ACHN (cell line): ENCODE data around the gene CDC42BPB.
"Not testable (repeated sequence)": the region's sequence is repeated elsewhere in the genome, so short reads cannot be mapped to it uniquely, and the experiment has no call there.

Experiments used
- DNase-seq: peaks from one replicate; pipeline ENCODE4 v3.0.0-alpha.2; 2015
- in situ Hi-C: cut with HindIII; loops from 2 replicates; pipeline ENCODE4 v1.10.0; 2017; ENCODE audit warnings: low sequenced_read_pairs, low pct_ligation_motif_present, low pct_unique_long_range_greater_than_20kb

CDC42BPB gene

DNA sequence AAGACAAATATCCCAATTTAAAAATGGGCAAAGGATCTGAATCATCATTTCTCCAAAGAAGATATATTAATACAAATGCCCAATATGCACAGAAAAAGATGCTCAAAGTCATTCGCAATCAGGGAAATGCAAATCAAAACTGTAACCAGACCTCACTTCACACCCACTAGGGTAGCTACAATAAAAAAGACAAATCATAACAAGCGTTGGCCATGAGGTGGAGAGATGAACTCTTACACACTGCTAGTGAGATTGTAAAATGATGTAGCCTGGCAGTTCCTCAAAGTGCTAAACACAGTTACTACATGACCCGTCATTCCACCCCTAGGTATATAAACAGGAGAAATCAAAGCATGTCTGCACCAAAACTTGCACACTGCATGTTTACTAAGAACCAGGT, 30.4 kb downstream of the CDC42BPB start:
- in situ Hi-C loops: no loop called here
- DNase-seq: no peak

DNA sequence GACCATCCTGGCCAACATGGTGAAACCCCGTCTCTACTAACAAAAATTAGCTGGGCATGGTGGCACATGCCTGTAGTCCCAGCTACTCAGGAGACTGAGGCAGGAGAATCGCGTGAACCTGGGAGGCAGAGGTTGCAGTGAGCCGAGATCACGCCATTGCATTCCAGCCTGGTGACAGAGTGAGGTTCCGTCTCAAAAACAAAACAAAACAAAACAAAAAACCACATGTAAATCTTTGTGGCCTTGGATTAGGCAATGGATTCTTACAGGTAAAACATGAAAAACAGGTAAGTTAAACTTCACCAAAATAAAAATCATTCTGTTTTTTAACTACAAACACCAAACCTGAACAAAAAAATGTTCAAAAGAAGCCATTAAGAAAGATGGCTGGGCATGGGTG, 31.2 kb downstream of the CDC42BPB start:
- in situ Hi-C loops, DNase-seq: not testable (repeated sequence)

DNA sequence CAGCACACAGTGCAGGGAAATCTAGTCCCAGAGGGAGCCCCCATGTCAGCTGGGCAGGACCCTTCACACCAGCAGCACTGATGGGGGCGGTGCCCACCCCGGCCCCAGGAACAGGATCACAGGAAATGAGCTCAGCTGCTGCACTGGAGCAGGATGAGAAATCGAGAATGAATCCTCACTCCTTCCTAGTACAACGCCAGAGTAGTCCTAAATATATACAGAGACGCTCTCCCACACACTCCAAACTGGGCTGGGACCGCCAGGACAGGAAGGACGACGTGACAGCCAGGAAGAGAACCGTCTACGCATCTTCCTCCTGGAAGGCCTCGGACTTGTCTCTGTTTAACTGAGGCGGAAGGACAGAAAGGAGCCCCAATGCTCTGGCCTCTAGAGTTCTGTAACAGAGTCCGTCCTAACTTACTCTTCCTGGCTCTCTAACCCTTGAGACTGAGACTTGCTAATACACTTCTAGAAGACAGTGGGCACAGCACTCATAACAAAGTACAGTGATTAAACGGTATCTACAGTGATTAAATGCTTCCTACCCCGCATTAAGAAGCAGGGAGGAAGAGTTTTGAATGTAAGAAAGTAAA, 33.4 kb downstream of the CDC42BPB start:
- in situ Hi-C loops: no loop called here
- no peak for DNase-seq

DNA sequence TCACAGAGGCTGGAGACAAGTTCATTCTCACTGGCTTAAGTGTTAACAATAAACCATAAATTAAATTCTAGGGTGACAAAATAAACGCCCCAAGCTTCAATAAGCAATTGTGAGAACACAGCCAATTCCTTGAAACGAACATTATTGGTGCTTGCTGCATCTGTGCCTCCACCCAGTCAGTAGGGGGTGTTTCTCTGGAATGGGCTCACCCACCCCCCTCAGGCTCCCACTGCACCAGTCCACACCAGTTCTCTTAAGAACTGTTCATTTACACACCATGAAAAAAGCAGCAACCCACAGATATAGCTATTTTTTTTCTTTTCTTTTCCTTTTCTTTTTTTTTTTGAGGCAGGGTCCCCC, 34.7 kb downstream of the CDC42BPB start:
- in situ Hi-C loops: no loop called here
- no peak for DNase-seq

DNA sequence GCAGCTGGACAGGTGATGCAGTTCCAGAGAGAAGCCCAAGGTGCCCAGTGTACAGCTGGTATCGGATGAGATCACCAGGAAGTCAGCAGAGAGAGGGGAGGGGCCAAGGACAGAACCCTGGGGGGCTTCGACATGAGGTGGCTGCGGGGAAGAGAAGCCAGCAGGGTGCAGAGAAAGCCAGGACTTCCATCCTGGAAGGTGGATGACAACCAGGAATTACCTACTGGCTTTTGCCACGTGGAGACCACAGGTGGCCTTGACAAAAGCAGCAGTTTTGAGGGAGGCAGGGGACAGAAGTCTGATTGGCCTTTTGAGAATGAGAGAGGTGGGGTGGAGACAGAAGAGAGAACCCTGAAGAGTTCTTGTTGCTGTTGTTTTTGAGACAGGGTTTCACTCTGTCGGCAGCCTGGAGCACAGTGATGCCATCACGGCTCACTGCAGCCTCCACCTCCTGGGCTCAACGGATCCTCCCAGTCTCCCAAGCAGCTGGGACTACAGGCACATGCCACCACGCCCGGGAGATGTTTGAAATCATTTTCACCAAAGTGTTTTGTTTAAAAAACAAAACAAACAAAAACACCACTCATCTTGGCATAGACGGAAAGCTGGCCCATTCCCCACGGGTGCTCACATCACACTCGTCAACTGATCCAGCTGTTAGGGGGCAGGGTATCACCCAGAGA, 35.2 kb downstream of the CDC42BPB start:
- no peak for DNase-seq
- in situ Hi-C loops: no loop called here

DNA sequence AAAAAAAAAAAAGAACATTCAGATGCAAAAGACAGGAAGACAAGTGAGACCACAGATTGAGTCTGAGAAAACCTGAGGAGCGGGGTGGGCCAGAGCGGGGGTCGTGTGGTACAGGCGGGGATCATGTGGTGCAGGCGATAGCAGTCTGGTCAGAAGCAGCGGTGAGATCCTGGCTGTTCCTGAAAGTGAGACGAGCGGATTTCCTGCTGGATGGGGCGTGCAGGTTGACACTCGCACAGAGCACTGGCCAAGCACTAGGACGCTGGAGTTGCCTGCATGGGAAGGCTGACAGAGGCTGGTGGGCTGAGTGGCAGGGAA, 35.7 kb downstream of the CDC42BPB start:
- in situ Hi-C loops: no loop called here

DNA sequence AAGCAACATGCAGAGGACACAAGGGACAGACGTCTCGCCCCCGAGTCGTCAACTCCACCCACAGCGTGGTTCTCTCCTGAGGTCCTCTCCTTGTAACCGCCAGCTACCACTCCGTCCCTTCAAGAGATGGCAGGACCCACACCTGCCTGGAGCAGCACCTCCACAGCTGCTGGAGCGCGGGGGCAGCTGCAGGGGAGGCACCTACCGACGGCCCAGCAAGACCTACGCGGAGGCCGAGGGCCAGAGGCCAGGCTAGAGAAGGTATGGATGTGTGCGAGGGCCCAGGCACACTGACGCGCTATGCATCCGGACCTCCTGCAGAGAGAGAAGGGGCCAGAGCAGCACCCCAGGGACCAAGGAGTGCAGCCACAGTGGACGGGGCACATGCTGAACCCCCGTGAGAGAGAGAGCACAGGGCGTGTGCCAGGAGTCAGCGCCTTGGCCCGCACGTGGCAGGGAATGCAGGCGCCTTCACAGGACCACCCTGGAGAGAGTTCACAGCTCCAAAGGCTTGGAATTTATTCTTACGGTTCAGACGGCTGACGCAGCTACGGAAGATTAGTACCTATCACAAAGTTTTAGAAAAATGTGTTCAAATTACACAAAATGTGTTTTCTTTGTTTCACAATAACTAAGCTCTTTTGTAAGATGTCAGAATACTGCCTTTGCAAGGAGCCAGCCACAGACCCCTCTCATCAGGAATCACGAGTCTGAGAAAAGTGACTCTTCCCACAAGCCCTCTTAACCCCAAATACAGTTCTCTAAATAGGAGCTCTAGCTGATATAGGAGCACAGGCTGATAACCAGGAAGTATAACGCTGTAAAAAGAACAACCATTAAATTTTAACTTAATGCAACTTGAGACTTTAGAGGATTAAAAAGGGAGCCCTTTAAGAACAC, 36.8 kb downstream of the CDC42BPB start:
- in situ Hi-C loops: no loop called here
- no peak for DNase-seq

More for the DNA sequence above, 35.7 kb downstream of the CDC42BPB start:
- no peak for DNase-seq

DNA sequence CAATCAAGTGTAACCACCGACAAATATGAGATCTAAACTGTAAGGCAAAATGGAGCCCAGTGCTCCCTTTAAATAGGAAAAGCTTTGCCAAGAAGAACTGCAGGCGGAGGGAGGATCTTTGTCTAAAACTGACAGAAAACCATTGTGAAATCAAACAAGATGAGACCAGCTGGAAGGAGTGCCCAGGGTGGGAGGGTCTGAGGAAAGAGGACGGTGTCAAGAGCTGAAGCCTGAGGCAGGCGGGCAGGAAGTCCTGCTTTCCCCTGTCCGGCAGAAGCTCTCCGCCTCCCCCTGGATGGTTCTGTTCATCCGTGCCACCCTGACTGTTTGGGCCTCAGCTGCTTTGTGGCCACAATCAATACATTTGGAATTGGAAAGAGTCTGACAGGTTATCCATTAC, 37.5 kb downstream of the CDC42BPB start:
- in situ Hi-C loops: no loop called here
- no peak for DNase-seq

DNA sequence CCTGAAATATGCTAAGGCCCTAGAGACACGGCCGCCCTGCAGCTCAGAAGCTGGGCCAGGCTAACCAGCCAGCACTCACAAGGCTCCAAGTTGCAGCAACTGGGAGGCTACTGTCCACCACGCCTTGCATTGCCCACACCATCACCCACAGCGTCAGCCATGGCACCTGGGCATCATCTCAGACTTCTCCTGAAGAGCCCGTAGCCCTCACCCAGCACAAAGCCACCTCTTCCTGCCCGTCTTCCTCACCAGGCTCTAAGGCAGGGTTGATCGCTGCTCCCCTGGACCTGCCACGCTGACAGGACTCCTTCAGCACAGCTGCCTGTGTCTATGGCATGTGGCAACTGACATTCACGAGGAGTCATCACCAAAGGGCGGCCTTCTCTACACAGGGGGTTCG, 38.1 kb downstream of the CDC42BPB start:
- DNase-seq: no peak
- in situ Hi-C loops: no loop called here

DNA sequence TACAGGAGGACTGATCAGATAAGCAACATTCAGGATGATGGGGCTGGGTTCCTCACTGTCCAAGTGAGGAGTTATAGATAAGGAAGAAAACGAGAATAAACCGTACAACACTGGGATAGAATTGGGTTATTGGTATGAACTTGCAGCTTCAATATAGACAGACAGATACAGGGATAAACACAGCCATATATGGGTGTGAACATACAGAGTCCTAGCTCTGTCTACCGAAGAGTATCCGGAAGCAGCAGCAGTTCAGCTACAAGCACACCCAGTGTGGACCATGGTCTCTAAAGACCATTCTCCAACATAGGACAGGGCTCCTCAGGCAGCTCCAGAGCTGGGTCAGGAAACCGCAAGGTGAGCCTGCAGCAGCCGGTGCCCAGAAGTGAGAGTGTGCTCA, 40.8 kb downstream of the CDC42BPB start:
- in situ Hi-C loops: no loop called here
- DNase-seq: no peak

DNA sequence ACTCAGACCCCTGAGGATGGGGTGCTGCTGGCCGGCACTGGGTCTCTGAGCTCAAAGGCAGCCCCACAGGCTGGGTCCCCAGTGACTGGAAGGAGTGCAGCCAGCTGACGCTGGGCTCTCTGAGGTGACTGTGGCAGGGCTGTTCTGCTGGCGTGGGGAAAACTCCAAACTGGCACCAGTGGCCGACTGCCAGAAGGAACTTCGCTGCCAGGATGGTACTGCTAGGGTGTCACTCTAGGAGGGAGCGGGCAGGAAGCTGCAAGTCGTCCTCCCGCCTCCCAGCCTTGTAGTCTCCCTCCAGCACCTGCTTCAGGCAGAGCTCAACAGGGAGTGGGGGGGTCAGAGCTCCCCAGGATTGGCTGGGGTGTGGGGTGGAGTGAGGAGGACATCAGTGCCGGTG, 41.3 kb downstream of the CDC42BPB start:
- no peak for DNase-seq
- in situ Hi-C loops: no loop called here

DNA sequence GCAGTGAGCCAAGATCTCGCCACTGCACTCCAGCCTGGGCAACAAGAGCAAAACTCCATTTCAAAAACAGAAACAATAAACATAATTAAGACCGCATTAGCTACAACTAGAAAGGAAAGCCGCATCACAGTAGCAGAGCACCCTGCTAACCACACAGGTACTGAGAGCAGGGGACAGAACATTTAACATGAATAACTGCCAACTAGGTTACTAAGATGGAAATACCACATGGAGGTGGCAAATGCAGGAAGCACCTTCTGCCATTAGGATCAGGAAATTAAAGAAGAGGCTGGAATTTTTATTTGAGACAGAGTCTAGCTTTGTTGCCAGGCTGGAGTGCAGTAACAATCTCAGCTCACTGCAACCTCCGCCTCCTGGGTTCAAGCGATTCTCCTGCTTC, 41.9 kb downstream of the CDC42BPB start:
- in situ Hi-C loops: no loop called here

DNA sequence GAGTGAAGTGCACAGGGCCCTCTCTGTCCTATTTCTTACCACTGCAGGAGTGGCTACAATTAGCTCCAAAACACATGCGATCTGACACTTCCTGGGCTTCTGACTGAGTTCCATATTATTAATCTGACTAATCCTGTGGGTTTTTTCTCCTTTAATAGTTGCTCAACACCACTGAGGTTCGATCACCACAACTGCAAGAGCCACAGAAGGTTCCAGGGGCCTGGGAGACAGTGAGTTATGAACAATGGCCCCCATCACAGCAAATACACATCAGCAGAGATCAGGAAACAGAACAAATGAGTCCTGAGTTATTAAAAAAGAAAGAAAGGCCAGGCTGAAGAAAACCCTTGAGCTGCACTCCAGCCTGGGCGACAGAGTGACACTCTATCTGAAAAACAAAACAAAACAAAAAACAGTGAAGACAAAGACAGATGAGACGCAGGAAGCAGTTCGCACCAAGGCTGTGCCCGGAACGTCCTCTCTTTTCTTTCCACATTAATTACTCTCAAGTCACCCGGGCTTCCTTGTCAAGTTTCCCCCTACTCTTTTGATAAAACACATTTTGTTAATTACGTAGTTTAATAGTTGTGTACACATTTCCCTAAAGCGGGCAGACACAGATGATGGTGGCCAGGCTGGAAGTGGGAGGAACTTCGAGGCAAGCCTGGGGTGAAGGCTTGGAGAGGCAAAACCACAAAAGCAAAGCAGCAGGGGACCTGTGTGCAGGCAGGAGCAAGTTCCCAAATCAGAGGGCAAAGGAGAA, 42.7 kb downstream of the CDC42BPB start:
- in situ Hi-C loops: no loop called here
- no peak for DNase-seq

More for the DNA sequence above, 41.9 kb downstream of the CDC42BPB start:
- DNase-seq: no peak

DNA sequence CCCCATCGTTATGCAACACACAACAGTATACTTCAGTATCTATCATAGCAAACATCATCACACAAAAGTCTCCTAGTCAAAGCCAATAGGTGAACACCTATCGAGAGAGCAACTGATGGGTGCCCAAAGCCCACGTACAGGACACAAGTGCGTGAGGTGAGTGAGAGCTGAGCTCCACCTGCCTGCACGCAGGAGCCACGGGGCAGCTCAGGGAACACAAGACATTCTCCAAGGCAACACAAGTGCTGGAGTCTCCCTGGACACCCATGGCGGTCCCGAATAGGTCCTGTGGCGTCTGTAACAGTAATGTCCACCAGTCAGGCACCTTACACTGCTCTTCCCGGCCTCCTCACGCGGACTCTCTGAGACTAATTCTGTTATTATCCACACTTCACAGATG, 44.3 kb downstream of the CDC42BPB start:
- DNase-seq: no peak
- in situ Hi-C loops: no loop called here

DNA sequence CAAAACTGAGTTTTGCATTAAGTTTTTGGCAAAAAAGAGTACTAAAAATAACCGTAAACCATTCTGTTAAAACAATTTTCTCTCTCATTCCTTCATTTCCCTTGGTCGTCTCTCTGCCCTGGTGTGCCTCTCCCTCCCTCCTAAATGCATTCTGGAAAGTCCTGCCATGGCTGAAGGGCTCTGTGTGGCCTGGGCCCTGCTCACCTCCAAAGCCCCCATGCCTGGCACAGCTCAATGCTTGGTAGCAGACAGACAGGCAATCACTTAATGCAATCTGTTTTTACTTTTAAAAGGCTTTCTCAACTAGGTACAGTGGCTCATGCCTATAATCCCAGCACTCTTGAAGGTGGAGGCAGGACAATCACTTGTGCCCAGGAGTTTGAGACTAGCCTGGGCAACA, 47.8 kb downstream of the CDC42BPB start:
- DNase-seq: no peak
- in situ Hi-C loops: no loop called here

DNA sequence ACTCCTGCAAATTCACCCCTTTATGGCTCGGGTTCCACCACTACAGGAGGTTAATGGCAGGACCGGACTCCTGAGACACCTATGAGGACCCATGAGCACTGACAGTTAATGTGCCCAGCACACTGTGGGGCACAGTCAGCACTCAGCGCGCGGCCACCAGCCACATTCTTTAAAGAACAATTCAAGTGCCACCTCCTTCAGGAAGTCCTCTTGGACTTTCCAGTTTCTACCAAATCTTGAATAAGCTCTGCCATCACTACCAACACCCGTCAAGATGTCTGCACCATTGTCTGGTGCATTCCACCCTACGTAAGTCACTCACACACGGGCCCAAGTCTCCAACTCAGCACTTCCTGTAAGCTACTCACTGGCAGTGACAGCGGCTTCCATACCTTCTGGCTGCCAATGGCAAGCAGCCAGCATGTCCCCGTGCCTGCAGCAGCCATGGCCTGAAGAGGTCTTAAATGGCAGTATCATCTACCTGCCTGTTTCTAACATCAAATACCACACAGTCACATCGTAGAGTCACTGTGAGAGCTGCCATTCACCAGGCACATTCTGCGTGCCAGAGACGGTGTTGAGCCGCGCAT, 48.5 kb downstream of the CDC42BPB start:
- in situ Hi-C loops: no loop called here
- no peak for DNase-seq

DNA sequence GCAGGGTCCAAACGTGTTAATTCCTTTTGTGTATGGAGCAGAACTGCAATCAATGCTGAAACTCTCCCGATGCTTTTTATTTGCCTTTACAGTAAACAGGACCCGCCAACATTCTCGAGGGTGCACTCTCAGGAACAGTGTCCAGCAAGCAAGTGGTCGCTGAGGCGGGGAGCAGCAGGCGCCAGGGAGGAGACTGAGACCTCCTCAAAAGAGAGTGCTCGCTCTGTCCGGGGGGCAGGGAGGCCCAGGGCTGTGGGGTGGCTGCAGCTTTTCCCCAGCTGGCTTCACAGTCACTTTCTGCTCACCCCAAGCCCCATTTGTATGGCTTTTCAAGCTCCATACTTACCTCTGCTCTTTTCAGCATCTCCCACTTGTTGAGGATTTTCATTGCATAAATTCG, 49.2 kb downstream of the CDC42BPB start:
- DNase-seq: no peak

DNA sequence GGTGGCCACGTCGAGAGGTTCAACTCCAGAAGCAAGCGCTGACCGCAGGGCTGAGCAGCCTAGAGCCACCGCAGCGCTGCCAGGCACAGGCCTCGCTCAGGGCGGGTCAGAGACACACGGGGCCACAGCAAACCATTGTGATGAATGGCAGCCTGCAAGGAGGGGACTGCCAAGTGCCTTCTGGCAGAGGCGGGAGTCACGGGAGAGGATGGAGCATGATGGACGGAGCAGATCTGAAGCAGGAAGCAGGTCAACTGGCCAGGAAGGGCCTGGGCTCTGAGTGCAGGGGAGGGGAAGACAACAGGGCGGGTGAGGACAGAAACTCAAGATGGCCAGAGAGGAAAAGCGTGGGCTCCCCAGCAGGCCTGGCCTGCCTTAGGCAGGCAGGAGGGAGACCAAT, 49.8 kb downstream of the CDC42BPB start:
- no peak for DNase-seq
- in situ Hi-C loops: no loop called here

More for the DNA sequence above, 49.2 kb downstream of the CDC42BPB start:
- in situ Hi-C loops: no loop called here
